Thymus (tissue), 11 donors: ENCODE data around the gene MYLK3. TPM values are rescaled to one million over a fixed set of nuclear protein-coding genes. Genes with fewer than 3 reads are reported as not detected.
"Not testable (repeated sequence)": the region's sequence is repeated elsewhere in the genome, so short reads cannot be mapped to it uniquely, and the experiment has no call there.

Source experiments
- DNase-seq, 9 donors: peaks; one replicate each; pipeline ENCODE4 v3.0.0-alpha.2; 2013; ENCODE audit warnings: low spot score in 9 of 9, low read depth in 6 of 9, missing footprints in 1 of 9
- H3K27ac ChIP-seq, 2 donors: one replicate each; pipeline ENCODE4 v1.5.1; 2013; ENCODE audit warnings: control low read depth in 1 of 2, low read depth in 1 of 2, low read length in 1 of 2, mild to moderate bottlenecking in 1 of 2, moderate library complexity in 1 of 2
- H3K27me3 ChIP-seq, 2 donors: one replicate each; pipeline ENCODE4 v1.5.1; 2013; ENCODE audit warnings: low read length in 1 of 2; ENCODE audit not compliant: control insufficient read depth in 2 of 2, insufficient read depth in 1 of 2
- H3K36me3 ChIP-seq, 2 donors: one replicate each; pipeline ENCODE4 v1.5.1; 2013; ENCODE audit warnings: low read length in 1 of 2, mild to moderate bottlenecking in 1 of 2, moderate library complexity in 1 of 2; ENCODE audit not compliant: control insufficient read depth in 2 of 2, insufficient read depth in 2 of 2
- H3K4me1 ChIP-seq, 2 donors: one replicate each; pipeline ENCODE4 v1.5.1; 2013; ENCODE audit warnings: low read length in 2 of 2; ENCODE audit not compliant: control insufficient read depth in 2 of 2, insufficient read depth in 2 of 2
- H3K4me3 ChIP-seq, 2 donors: one replicate each; pipeline ENCODE4 v1.5.1; 2013; ENCODE audit warnings: low read length in 2 of 2, control low read depth in 1 of 2, mild to moderate bottlenecking in 1 of 2
- H3K9me3 ChIP-seq, 2 donors: one replicate each; pipeline ENCODE4 v1.5.1; 2013; ENCODE audit warnings: low read length in 1 of 2, mild to moderate bottlenecking in 1 of 2; ENCODE audit not compliant: control insufficient read depth in 2 of 2, insufficient read depth in 1 of 2
- WGBS: extraction: QIAGEN DNeasy Blood & Tissue Kit; methylation state at CpG from one replicate; pipeline ENCODE4 v1.1.7; 2013; 5-methylcytosine and 5-hydroxymethylcytosine counted together
- polyA plus RNA-seq: library from polyadenylated mRNA; stranded (reverse); fragments of 200-250 nt; gene quantifications from one replicate; pipeline ENCODE4 v1.2.3, GENCODE V29; 2013
- total RNA-seq: library from RNA; stranded (reverse); fragments of 120-200 nt; gene quantifications from one replicate; pipeline ENCODE4 v1.2.4, GENCODE V29; 2013
- donor health status: healthy.

MYLK3 gene
- total and polyA plus RNA-seq, 2 donors: 0.09 to 0.21 TPM

DNA sequence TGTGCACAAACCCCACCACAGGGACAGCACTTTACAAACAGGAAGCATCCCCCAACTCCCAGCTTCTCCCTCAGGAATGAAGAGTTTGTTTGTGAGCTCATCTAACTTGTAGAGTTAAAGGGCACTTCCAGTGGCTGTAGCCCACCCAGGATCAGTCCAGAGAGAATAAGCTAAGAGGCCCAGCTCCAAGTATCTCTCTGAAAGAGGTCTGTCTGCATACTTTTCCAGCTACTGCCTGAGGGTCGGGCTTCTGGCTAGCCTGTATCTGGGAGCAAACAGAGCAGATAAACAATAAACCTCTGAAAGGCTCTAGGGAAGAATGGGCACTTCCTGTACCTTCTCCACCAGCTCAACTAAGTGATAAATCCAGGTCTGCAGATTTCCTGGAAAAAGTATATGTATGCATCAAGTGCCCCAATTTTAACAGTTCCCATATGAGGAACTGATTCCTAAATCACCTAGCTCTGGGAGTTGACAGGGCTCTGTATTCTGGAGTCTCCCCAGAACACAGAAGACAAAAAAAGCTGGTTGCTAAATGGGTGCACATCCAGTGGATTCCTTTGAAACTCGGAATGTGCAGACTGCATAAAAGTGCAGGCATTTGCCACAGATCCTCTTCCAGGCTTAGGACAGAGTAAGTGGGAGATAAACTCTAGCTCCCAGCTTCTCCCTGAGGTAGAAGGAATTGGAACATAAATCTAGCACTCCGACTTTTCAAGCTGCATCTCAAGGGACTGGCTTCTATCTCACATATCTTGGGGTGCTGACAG is 37.1 kb upstream of the MYLK3 start:
- Histone ChIP-seq H3K36me3 (no peaks in the 10 kb centered on the region), H3K27ac (no peak overlapping the region), H3K27me3 (no peaks in the 10 kb centered on the region), H3K4me1 (peaks cover 0 to 3% of the 10 kb centered on the region in 2 donors), H3K9me3 (no peaks in the 10 kb centered on the region), H3K4me3 (no peak overlapping the region)
- DNase-seq: no peak
- 89% methylated on average over 3 of the region's 3 CpGs for WGBS

DNA sequence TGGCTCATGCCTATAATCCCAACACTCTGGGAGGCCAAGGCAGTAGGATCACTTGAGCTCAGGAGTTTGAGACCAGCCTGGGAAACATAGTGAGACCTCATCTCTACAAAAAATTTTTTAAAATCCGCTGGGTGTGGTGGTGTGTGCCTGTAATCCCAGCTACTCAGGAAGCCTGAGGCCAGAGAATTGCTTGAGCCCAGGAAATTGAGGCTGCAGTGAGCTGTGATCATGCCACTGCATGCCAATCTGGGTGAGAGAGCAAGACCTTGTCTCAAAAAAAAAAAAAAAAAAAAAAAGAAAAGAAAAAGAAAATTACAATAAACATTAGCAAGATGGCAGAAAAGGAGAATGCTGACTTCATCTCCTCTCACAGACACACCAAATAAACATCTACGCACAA is 36.4 kb upstream of the MYLK3 start:
- not testable (repeated sequence) for DNase-seq, H3K4me1 ChIP-seq, H3K36me3 ChIP-seq, H3K4me3 ChIP-seq, H3K27me3 ChIP-seq, H3K9me3 ChIP-seq, H3K27ac ChIP-seq
- WGBS: 97% methylated on average over 2 of the region's 2 CpGs

DNA sequence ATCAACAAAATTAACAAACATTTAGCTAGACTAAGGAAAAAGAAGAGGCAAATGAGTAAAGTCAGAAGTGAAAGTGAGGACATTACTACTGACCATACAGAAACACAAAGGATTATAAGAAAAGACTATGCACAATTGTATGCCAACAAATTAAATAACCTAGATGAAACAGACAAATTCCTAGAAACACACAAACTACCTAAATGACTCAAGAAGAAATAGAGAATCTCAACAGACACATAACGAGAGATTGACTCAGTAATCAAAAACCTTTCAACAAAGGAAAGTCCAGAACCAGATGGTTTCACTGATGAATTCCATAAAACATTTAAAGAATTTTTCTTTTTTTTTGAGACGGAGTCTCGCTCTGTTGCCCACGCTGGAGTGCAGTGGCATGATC is 35.7 kb upstream of the MYLK3 start:
- H3K36me3 ChIP-seq: no peaks in the 10 kb centered on the region
- WGBS: 98% methylated on average over 4 of the region's 4 CpGs
- H3K9me3 ChIP-seq: no peaks in the 10 kb centered on the region

DNA sequence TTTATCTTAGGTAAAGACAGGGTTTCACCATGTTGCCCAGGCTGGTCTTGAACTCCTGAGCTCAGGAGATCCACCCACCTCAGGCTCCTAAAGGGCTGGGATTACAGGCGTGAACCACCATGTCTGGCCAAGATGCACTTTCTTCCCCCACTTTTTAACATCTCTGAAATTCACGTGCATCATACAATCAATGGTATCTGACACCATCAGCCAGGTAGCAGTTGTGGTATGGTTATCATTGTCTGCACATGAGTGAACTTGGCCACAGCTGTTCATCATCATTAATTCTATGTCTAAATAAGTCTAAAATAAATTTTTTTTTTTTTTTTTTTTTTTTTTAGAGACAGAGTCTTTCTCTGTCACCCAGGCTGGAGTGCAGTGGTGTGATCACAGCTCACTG is 34.2 kb upstream of the MYLK3 start:
- no peaks in the 10 kb centered on the region for H3K36me3 ChIP-seq
- H3K27ac ChIP-seq: no peak overlapping the region
- no peak for DNase-seq
- no peaks in the 10 kb centered on the region for H3K4me1 ChIP-seq
- H3K9me3 ChIP-seq: peaks cover 2 to 11% of the 10 kb centered on the region in 2 donors
- H3K4me3 ChIP-seq: no peak overlapping the region
- H3K27me3 ChIP-seq: no peaks in the 10 kb centered on the region
- WGBS: 96% methylated on average over 2 of the region's 2 CpGs

More for the DNA sequence above, 35.7 kb upstream of the MYLK3 start:
- Histone ChIP-seq H3K4me1 (no peaks in the 10 kb centered on the region), H3K27ac (no peak overlapping the region), H3K27me3 (no peaks in the 10 kb centered on the region), H3K4me3 (no peak overlapping the region)
- no peak for DNase-seq

DNA sequence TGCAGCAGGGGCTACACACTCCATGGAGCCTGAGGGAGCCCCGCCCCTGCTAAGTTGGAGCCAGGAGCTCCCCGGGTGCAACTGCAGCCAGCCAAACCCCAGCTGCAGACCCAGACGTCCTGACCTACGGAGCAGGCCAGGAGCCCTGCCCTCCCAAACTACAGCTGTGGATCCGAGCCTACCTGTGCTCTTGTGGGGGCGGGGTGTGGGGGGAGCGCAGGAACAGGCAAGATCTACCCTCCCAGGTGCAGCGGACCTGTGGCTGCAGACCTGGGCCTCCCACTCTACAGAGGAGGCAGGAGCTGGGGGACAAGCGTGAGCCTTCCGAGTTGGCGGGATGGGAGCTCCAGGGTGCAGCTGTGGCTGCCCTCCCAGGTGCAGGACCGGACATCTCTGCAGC is 29.7 kb upstream of the MYLK3 start:
- DNase-seq: no peak
- 96% methylated on average over 12 of the region's 12 CpGs for WGBS
- H3K9me3 ChIP-seq: peaks cover 2 to 11% of the 10 kb centered on the region in 2 donors
- H3K4me3 ChIP-seq: no peak overlapping the region
- H3K27ac ChIP-seq: no peak overlapping the region
- H3K27me3 ChIP-seq: no peaks in the 10 kb centered on the region
- H3K4me1 ChIP-seq: no peaks in the 10 kb centered on the region
- H3K36me3 ChIP-seq: no peaks in the 10 kb centered on the region

DNA sequence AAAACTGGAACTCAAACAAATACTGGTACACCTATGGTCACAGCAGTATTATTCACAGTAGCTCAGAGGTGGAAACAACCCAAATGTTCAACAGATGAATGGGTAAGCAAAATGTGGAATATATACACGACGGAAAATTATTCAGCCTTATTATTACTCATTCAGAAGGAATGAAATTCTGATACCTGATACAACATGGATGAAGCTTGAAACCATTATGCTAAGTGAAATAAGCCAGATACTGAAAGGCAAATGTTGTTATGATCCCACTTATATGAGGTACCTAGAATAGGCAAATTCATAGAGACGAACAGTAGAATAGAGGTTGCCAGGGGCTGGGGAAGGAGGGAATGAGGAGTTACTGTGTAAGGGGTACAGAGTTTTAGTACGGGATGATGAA is 27.1 kb upstream of the MYLK3 start:
- no peak for DNase-seq
- H3K4me3 ChIP-seq: no peak overlapping the region
- H3K27me3 ChIP-seq: no peaks in the 10 kb centered on the region
- peaks cover 2 to 11% of the 10 kb centered on the region in 2 donors for H3K9me3 ChIP-seq
- H3K27ac ChIP-seq: no peak overlapping the region
- no peaks in the 10 kb centered on the region for H3K4me1 ChIP-seq
- H3K36me3 ChIP-seq: no peaks in the 10 kb centered on the region
- WGBS: 95% methylated on average over 4 of the region's 4 CpGs

DNA sequence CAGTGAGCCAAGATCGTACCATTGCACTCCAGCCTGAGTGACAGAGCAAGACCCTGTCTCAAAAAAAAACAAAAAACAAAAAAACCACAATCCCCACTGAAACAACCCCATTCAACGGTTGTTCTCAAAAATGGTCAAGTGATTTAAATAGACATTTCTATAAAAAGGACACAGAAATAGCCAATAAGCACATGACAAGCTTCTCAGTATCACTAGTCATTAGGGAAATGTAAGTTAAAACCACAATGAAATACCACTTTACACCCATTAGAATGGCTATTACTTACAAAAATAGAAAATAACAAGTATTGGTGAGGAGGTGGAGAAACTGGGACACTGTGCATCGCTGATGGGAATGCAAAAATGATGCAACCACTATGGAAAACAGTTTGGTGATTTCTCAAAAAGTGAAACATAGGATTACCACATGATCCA is 26.6 kb upstream of the MYLK3 start:
- Histone ChIP-seq H3K36me3 (no peaks in the 10 kb centered on the region), H3K4me3 (no peak overlapping the region), H3K27ac (no peak overlapping the region), H3K4me1 (no peaks in the 10 kb centered on the region), H3K9me3 (peaks cover 2 to 11% of the 10 kb centered on the region in 2 donors), H3K27me3 (no peaks in the 10 kb centered on the region)
- DNase-seq: no peak
- 72% methylated on average over 3 of the region's 3 CpGs for WGBS

DNA sequence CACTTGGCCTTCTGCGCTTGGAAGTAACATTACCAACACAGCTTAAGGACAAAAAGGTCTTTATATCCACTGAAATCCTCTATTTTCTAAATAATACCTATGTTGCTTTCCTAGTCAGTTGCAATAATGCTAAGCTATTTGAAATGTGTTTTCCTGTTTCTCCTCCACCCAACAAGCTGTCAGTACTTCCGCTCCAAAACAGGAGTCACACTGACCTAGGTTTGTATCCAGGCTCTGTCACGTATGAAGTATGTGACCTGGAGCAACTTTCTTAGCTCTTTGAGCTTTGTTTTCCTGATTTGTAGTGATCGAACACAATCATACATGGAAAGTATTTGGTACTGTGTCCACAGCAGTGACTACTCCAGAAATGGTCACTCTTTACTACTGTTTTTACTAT is 24.3 kb upstream of the MYLK3 start:
- Histone ChIP-seq H3K27ac (no peak overlapping the region), H3K9me3 (no peaks in the 10 kb centered on the region), H3K4me3 (no peak overlapping the region), H3K36me3 (no peaks in the 10 kb centered on the region), H3K4me1 (no peaks in the 10 kb centered on the region), H3K27me3 (no peaks in the 10 kb centered on the region)
- no peak for DNase-seq
- WGBS: 97% methylated on average over 4 of the region's 4 CpGs

DNA sequence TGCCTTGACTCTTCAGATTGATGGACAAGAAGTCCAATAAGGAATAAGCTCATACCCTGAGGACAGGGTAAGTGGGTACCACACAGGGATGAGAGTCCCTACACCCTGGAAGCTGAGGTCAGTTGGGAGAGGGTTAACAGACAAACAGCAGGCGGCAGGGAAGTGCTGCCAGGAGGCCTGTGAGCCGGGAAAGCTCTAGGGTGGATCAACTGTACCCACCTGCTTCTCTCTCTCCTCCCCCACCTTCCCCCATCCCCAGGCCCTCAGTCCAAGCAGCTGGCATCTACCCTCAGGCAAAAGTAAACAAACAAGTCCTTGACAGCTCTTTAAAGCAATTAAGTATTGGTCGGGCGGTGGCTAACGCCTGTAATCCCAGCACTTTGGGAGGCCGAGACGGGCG is 20.7 kb upstream of the MYLK3 start:
- H3K9me3 ChIP-seq: no peaks in the 10 kb centered on the region
- DNase-seq: no peak
- no peaks in the 10 kb centered on the region for H3K4me1 ChIP-seq
- H3K27ac ChIP-seq: no peak overlapping the region
- no peaks in the 10 kb centered on the region for H3K27me3 ChIP-seq
- no peaks in the 10 kb centered on the region for H3K36me3 ChIP-seq
- WGBS: 97% methylated on average over 8 of the region's 8 CpGs
- H3K4me3 ChIP-seq: no peak overlapping the region
